SK-N-SH treated with all-trans-retinoic acid at 6 μM for 48 hours (cell line): Measurements from ENCODE around the gene XYLT2.

Experiments
- ATAC-seq: fragments of 200-7000 bp; cut with Tn5 transposase; 3 replicates; pipeline ENCODE4 v1.9.1; 2020; ENCODE audit warnings: mild to moderate bottlenecking, moderate library complexity
- ARNTL ChIP-seq: fragments of 450-650 bp; formaldehyde crosslinking; IDR thresholded peaks from 2 replicates; pipeline ENCODE4 v1.5.0; 2020; ENCODE audit warnings: low read depth, mild to moderate bottlenecking, moderate library complexity, borderline replicate concordance
- BACH2 ChIP-seq: fragments of 250-450 bp; sonication (Bioruptor Pico); IDR thresholded peaks from 2 replicates; pipeline ENCODE4 v1.9.0; 2021; ENCODE audit warnings: mild to moderate bottlenecking, borderline replicate concordance
- CREB5 ChIP-seq: fragments of 250-450 bp; sonication (Bioruptor Pico); IDR thresholded peaks from 2 replicates; pipeline ENCODE4 v1.5.1; 2020; ENCODE audit warnings: low read depth, mild to moderate bottlenecking, moderate library complexity
- CSDC2 ChIP-seq: fragments of 250-450 bp; sonication (Bioruptor Pico); IDR thresholded peaks from 2 replicates; pipeline ENCODE4 v1.5.0; 2020; ENCODE audit warnings: mild to moderate bottlenecking, moderate library complexity
- CSRNP3 ChIP-seq: fragments of 250-450 bp; sonication (Bioruptor Pico); IDR thresholded peaks from 2 replicates; pipeline ENCODE4 v1.5.1; 2021; ENCODE audit warnings: mild to moderate bottlenecking, moderate library complexity
- ESRRG ChIP-seq: fragments of 250-450 bp; sonication (Bioruptor Pico); IDR thresholded peaks from 2 replicates; pipeline ENCODE4 v1.6.1; 2021; ENCODE audit warnings: mild to moderate bottlenecking
- GLIS3 ChIP-seq: fragments of 250-450 bp; sonication (Bioruptor Pico); IDR thresholded peaks from 2 replicates; pipeline ENCODE4 v1.5.0; 2020; ENCODE audit warnings: mild to moderate bottlenecking, moderate library complexity
- ISL1 ChIP-seq: fragments of 250-450 bp; sonication (Bioruptor Pico); IDR thresholded peaks from 2 replicates; pipeline ENCODE4 v2.1.2; 2022; ENCODE audit warnings: mild to moderate bottlenecking, moderate library complexity
- OSR1 ChIP-seq: fragments of 250-450 bp; sonication (Bioruptor Pico); IDR thresholded peaks from 2 replicates; pipeline ENCODE4 v1.8.0; 2022; ENCODE audit warnings: moderate library complexity, mild to moderate bottlenecking, inconsistent platforms
- PATZ1 ChIP-seq: fragments of 250-450 bp; sonication (Bioruptor Pico); IDR thresholded peaks from 2 replicates; pipeline ENCODE4 v1.8.0; 2020; ENCODE audit warnings: mild to moderate bottlenecking, moderate library complexity, borderline replicate concordance
- POU6F1 ChIP-seq: fragments of 250-450 bp; sonication (Bioruptor Pico); IDR thresholded peaks from 2 replicates; pipeline ENCODE4 v1.8.0; 2021; ENCODE audit warnings: low read depth, mild to moderate bottlenecking, moderate library complexity, borderline replicate concordance
- PPARA ChIP-seq: fragments of 250-450 bp; sonication (Bioruptor Pico); IDR thresholded peaks from 2 replicates; pipeline ENCODE4 v1.5.0; 2020; ENCODE audit warnings: mild to moderate bottlenecking, borderline replicate concordance
- RARB ChIP-seq: fragments of 250-450 bp; sonication (Bioruptor Pico); IDR thresholded peaks from 2 replicates; pipeline ENCODE4 v1.8.0; 2021; ENCODE audit warnings: mild to moderate bottlenecking, moderate library complexity
- TCF4 ChIP-seq: fragments of 250-450 bp; sonication (Bioruptor Pico); IDR thresholded peaks from 2 replicates; pipeline ENCODE4 v1.8.0; 2021; ENCODE audit warnings: mild to moderate bottlenecking, moderate library complexity, borderline replicate concordance
- TOX ChIP-seq: fragments of 250-450 bp; sonication (Bioruptor Pico); IDR thresholded peaks from 2 replicates; pipeline ENCODE4 v1.8.0; 2021; ENCODE audit warnings: mild to moderate bottlenecking, moderate library complexity, borderline replicate concordance
- TSHZ2 ChIP-seq: fragments of 250-450 bp; sonication (Bioruptor Pico); IDR thresholded peaks from 2 replicates; pipeline ENCODE4 v1.5.0; 2020; ENCODE audit warnings: mild to moderate bottlenecking, moderate library complexity
- ZC3H10 ChIP-seq: fragments of 250-450 bp; sonication (Bioruptor Pico); IDR thresholded peaks from 2 replicates; pipeline ENCODE4 v1.5.1; 2021; ENCODE audit warnings: mild to moderate bottlenecking, moderate library complexity
- ZFP3 ChIP-seq: fragments of 250-450 bp; sonication (Bioruptor Pico); IDR thresholded peaks from 2 replicates; pipeline ENCODE4 v1.5.0; 2020; ENCODE audit warnings: mild to moderate bottlenecking, moderate library complexity
- ZNF70 ChIP-seq: fragments of 450-650 bp; formaldehyde crosslinking; IDR thresholded peaks from 2 replicates; pipeline ENCODE4 v1.5.0; 2020; ENCODE audit warnings: mild to moderate bottlenecking, moderate library complexity
- ZNF8 ChIP-seq: fragments of 450-650 bp; formaldehyde crosslinking; IDR thresholded peaks from 2 replicates; pipeline ENCODE4 v1.5.0; 2020; ENCODE audit warnings: mild to moderate bottlenecking, moderate library complexity

XYLT2 gene

GRCh38 chr17:50382931-50383330, 37.0 kb downstream of the XYLT2 start:
- no peak for TF ChIP-seq TCF4 (CRISPR knock-in tag)
- no peak for TF ChIP-seq CSDC2 (CRISPR knock-in tag)
- no peak for ATAC-seq

- TF ChIP-seq CREB5 (CRISPR knock-in tag) (no peak), ARNTL (no peak), ZNF8 (CRISPR knock-in tag) (no peak), CSDC2 (CRISPR knock-in tag) (no peak), ZNF70 (no peak), CSRNP3 (CRISPR knock-in tag) (no peak), RARB (CRISPR knock-in tag) (no peak), BACH2 (CRISPR knock-in tag) (no peak), ZC3H10 (no peak), OSR1 (CRISPR knock-in tag) (no peak), TCF4 (CRISPR knock-in tag) (no peak), TOX (CRISPR knock-in tag) (no peak), ZFP3 (CRISPR knock-in tag) (no peak), GLIS3 (CRISPR knock-in tag) (no peak), ESRRG (CRISPR knock-in tag) (no peak)
Observed at GRCh38 chr17:50386510-50386909, 40.6 kb downstream of the XYLT2 start.

GRCh38 chr17:50388728-50389127, 42.8 kb downstream of the XYLT2 start:
- no peak for ATAC-seq

More at GRCh38 chr17:50386510-50386909, 40.6 kb downstream of the XYLT2 start:
- no peak for ATAC-seq

GRCh38 chr17:50389534-50389933, 43.6 kb downstream of the XYLT2 start:
- ATAC-seq: no peak
- no peak for TF ChIP-seq TSHZ2
- no peak for TF ChIP-seq PPARA
- no peak for TF ChIP-seq ZFP3 (CRISPR knock-in tag)
- no peak for TF ChIP-seq PATZ1 (CRISPR knock-in tag)
- no peak for TF ChIP-seq RARB (CRISPR knock-in tag)
- no peak for TF ChIP-seq GLIS3 (CRISPR knock-in tag)
- TF ChIP-seq ISL1: no peak
- TF ChIP-seq ZNF70: no peak
- TF ChIP-seq POU6F1 (CRISPR knock-in tag): no peak

More at GRCh38 chr17:50388728-50389127, 42.8 kb downstream of the XYLT2 start:
- TF ChIP-seq CREB5 (CRISPR knock-in tag) (no peak), PPARA (no peak), GLIS3 (CRISPR knock-in tag) (no peak), ZNF8 (CRISPR knock-in tag) (no peak), OSR1 (CRISPR knock-in tag) (no peak)
